DND-41 (cell line): ENCODE results near the gene PREX1.

Experiments
- ATAC-seq: fragments of 200-7000 bp; cut with Tn5 transposase; 3 replicates; pipeline ENCODE4 v1.9.1; 2021; ENCODE audit warnings: low read depth; ENCODE audit not compliant: insufficient read depth
- DNase-seq: peaks from one replicate; pipeline ENCODE4 v3.0.0-alpha.2; 2020
- H2AFZ ChIP-seq: 2 replicates; pipeline ENCODE4 v1.6.0; 2012; ENCODE audit warnings: low read depth, low read length
- H3K27ac ChIP-seq: 2 replicates; pipeline ENCODE4 v1.5.1; 2012; ENCODE audit warnings: low read length, inconsistent platforms
- H3K27me3 ChIP-seq: fragments of 200-600 bp; sonication (generic); 2 replicates; pipeline ENCODE4 v1.6.0; 2012; ENCODE audit warnings: low read length, mild to moderate bottlenecking, inconsistent platforms; ENCODE audit not compliant: insufficient read depth, poor library complexity
- H3K36me3 ChIP-seq: 2 replicates; pipeline ENCODE4 v1.5.1; 2012; ENCODE audit warnings: low read length, inconsistent platforms; ENCODE audit not compliant: insufficient read depth
- H3K4me1 ChIP-seq: 2 replicates; pipeline ENCODE4 v1.5.1; 2012; ENCODE audit warnings: mild to moderate bottlenecking, low read length; ENCODE audit not compliant: insufficient read depth
- H3K4me2 ChIP-seq: 2 replicates; pipeline ENCODE4 v1.6.0; 2012; ENCODE audit warnings: mild to moderate bottlenecking, moderate library complexity, low read length, inconsistent platforms; ENCODE audit not compliant: insufficient read depth
- H3K4me3 ChIP-seq, 2 experiments: fragments of 200-600 bp in 1 of 2; shearing (Covaris generic) in 1 of 2; 2 replicates each; pipeline ENCODE4 v1.5.1; 2012 to 2016; ENCODE audit warnings: inconsistent platforms in 2 of 2, low read length in 2 of 2, mild to moderate bottlenecking in 2 of 2, low read depth in 1 of 2, moderate library complexity in 1 of 2
- H3K79me2 ChIP-seq: 2 replicates; pipeline ENCODE4 v1.6.0; 2012; ENCODE audit warnings: low read length, inconsistent platforms; ENCODE audit not compliant: insufficient read depth
- H3K9ac ChIP-seq: 2 replicates; pipeline ENCODE4 v1.6.0; 2012; ENCODE audit warnings: low read depth, mild to moderate bottlenecking, inconsistent platforms, low read length, moderate library complexity
- H3K9me3 ChIP-seq: 2 replicates; pipeline ENCODE4 v1.5.1; 2012; ENCODE audit warnings: low read length, moderate library complexity, mild to moderate bottlenecking, inconsistent platforms; ENCODE audit not compliant: insufficient read depth, severe bottlenecking
- H4K20me1 ChIP-seq: 2 replicates; pipeline ENCODE4 v1.6.0; 2012; ENCODE audit warnings: low read length; ENCODE audit not compliant: insufficient read depth
- EZH2 ChIP-seq: IDR thresholded peaks from 3 replicates; pipeline ENCODE4 v1.6.1; 2012; ENCODE audit warnings: borderline replicate concordance, low read depth, mild to moderate bottlenecking, moderate library complexity, low read length, inconsistent platforms; ENCODE audit not compliant: severe bottlenecking
- TF ChIP-seq, protein P1 (sequence below): IDR thresholded peaks from 2 replicates; pipeline ENCODE4 v1.5.1; 2012; ENCODE audit warnings: borderline replicate concordance, low read length, moderate library complexity, mild to moderate bottlenecking; ENCODE audit not compliant: poor library complexity, severe bottlenecking; ENCODE audit errors: extremely low read depth

PREX1 gene

DNA sequence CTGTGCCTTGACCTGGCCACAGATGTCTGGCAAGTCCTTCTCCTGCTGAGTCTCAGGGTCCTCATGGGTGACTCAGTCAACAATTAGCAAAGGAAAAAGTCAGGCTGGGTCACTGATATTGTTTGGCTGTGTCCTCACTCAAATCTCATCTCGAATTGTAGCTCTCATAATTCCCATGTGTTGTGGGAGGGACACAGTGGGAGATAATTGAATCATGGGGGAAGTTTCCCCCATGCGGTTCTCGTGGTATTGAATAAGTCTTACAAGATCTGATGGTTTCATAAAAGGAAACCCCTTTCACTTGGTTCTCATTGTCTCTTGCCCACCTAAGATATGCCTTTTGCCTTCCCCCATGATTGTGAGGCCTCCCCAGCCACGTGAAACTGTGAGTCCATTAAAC is 45.7 kb downstream of the PREX1 start:
- no peak for DNase-seq
- Histone ChIP-seq H4K20me1 (no peaks in the 10 kb centered on the region), H3K4me1 (no peaks in the 10 kb centered on the region), H3K4me2 (no peak overlapping the region), H3K79me2 (no peaks in the 10 kb centered on the region), H3K36me3 (no peaks in the 10 kb centered on the region), H3K9ac (no peak overlapping the region), H3K9me3 (peaks cover 5% of the 10 kb centered on the region), H2AFZ (no peak overlapping the region), H3K4me3 (no peak overlapping the region), H3K27ac (no peak overlapping the region), H3K27me3 (no peaks in the 10 kb centered on the region)
- no peak for ATAC-seq
- TF ChIP-seq, protein P1, sequence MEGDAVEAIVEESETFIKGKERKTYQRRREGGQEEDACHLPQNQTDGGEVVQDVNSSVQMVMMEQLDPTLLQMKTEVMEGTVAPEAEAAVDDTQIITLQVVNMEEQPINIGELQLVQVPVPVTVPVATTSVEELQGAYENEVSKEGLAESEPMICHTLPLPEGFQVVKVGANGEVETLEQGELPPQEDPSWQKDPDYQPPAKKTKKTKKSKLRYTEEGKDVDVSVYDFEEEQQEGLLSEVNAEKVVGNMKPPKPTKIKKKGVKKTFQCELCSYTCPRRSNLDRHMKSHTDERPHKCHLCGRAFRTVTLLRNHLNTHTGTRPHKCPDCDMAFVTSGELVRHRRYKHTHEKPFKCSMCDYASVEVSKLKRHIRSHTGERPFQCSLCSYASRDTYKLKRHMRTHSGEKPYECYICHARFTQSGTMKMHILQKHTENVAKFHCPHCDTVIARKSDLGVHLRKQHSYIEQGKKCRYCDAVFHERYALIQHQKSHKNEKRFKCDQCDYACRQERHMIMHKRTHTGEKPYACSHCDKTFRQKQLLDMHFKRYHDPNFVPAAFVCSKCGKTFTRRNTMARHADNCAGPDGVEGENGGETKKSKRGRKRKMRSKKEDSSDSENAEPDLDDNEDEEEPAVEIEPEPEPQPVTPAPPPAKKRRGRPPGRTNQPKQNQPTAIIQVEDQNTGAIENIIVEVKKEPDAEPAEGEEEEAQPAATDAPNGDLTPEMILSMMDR = no peak
- no peak for TF ChIP-seq EZH2

DNA sequence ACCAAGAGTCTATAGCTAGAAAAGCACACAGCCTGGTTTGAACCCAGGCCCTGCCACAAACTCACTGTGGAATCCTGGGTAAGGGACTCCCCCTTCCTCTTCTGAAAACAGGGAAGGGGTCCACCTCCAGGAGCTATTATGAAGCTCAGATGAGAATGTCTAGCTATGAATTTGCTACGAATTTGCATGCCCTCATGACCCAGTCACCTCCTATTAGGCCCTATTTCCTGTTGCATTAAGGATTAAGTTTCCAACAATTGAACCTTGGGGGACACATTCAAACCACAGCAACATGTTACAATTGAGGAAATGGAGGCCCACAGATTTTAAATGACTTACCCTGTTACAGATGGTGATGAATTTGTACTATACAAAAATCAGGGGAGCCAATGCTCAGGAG is 46.2 kb downstream of the PREX1 start:
- no peak overlapping the region for H3K27ac ChIP-seq
- H3K27me3 ChIP-seq = no peaks in the 10 kb centered on the region
- no peak for ATAC-seq
- H3K4me1 ChIP-seq = no peaks in the 10 kb centered on the region
- H3K9me3 ChIP-seq = peaks cover 5% of the 10 kb centered on the region
- no peaks in the 10 kb centered on the region for H3K79me2 ChIP-seq
- no peak overlapping the region for H3K4me3 ChIP-seq
- H2AFZ ChIP-seq = no peak overlapping the region
- no peaks in the 10 kb centered on the region for H3K36me3 ChIP-seq
- no peak for DNase-seq
- no peaks in the 10 kb centered on the region for H4K20me1 ChIP-seq
- TF ChIP-seq EZH2 = no peak
- TF ChIP-seq, protein P1 = no peak
- H3K9ac ChIP-seq = no peak overlapping the region
- H3K4me2 ChIP-seq = no peak overlapping the region

DNA sequence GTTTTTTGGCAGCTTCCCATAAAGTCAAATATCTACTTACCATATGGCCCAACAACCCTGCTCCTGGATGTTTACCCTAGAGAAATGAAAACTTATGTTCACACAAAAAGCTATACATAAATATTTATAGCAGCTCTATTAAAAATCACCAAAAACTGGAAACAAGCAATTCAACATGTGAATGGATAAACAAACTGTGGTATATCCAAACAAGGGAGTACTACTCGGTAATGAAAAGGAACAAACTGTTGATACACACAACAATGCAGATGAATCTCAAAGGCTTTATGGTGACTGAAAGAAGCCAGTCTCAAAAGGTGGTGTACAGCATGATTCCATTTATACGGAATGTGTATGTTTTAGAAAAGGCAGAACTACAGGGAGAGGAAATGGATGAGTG is 48.4 kb downstream of the PREX1 start:
- no peak overlapping the region for H3K4me2 ChIP-seq
- H3K9me3 ChIP-seq = peaks cover 9% of the 10 kb centered on the region
- no peaks in the 10 kb centered on the region for H3K79me2 ChIP-seq
- DNase-seq = no peak
- no peak overlapping the region for H3K4me3 ChIP-seq
- H4K20me1 ChIP-seq = no peaks in the 10 kb centered on the region
- H3K27me3 ChIP-seq = no peaks in the 10 kb centered on the region
- no peak overlapping the region for H2AFZ ChIP-seq
- TF ChIP-seq EZH2 = no peak
- TF ChIP-seq, protein P1 = no peak
- H3K9ac ChIP-seq = no peak overlapping the region
- no peak for ATAC-seq
- H3K4me1 ChIP-seq = no peaks in the 10 kb centered on the region
- H3K36me3 ChIP-seq = no peaks in the 10 kb centered on the region
- no peak overlapping the region for H3K27ac ChIP-seq

DNA sequence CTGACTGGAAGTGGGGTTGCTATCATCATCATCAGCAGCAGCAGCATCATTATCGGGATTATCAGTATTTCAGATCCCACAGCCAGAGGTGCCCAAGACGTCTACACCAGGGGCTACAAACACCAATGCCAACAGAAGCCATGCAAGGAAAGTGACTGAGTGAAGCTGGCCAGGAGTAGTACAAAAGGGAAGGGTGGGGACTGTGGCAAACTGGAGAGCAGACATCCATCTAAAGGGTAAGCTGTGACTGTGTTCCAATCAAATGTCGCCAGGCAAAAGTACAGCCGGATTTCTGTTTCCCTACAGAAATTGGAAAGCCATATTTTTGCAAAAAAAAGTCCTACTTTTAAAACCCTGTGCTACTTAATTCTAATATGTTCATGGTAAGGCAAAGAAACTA is 50.0 kb downstream of the PREX1 start:
- Histone ChIP-seq H3K27ac (no peak overlapping the region), H2AFZ (no peak overlapping the region), H3K27me3 (no peaks in the 10 kb centered on the region), H3K9ac (no peak overlapping the region), H4K20me1 (no peaks in the 10 kb centered on the region), H3K9me3 (peaks cover 9% of the 10 kb centered on the region), H3K4me3 (no peak overlapping the region), H3K4me1 (no peaks in the 10 kb centered on the region), H3K36me3 (no peaks in the 10 kb centered on the region), H3K4me2 (no peak overlapping the region), H3K79me2 (no peaks in the 10 kb centered on the region)
- no peak for DNase-seq
- ATAC-seq = no peak
- TF ChIP-seq, protein P1 = no peak
- no peak for TF ChIP-seq EZH2
